Left ventricle myocardium inferior (tissue), 1 donor: ENCODE measurements around the gene CREB1. TPM values are rescaled to one million over a fixed set of nuclear protein-coding genes. Genes with fewer than 3 reads are reported as not detected.

Experiments
- DNase-seq: peaks from one replicate; pipeline ENCODE4 v3.0.0-alpha.2; 2020
- H3K27ac ChIP-seq: fragments of 200-600 bp; replicated peaks from 2 replicates; pipeline ENCODE4 v1.8.0; 2021
- H3K27me3 ChIP-seq: fragments of 200-600 bp; 2 replicates; pipeline ENCODE4 v1.8.0; 2021; ENCODE audit warnings: low read depth
- H3K36me3 ChIP-seq: fragments of 200-600 bp; 2 replicates; pipeline ENCODE4 v1.8.0; 2021
- H3K4me1 ChIP-seq: fragments of 200-600 bp; 2 replicates; pipeline ENCODE4 v1.8.0; 2021
- H3K4me3 ChIP-seq: fragments of 200-600 bp; 2 replicates; pipeline ENCODE4 v1.8.0; 2021; ENCODE audit warnings: mild to moderate bottlenecking, moderate library complexity
- H3K9me3 ChIP-seq: fragments of 200-600 bp; replicated peaks from 2 replicates; pipeline ENCODE4 v1.8.0; 2021
- intact Hi-C: fragments of 100-400 bp; cut with micrococcal nuclease; formaldehyde crosslinking; loops from one replicate; pipeline ENCODE4 v1.11.0; 2022
- total RNA-seq: library from RNA; stranded (reverse); fragmentation: NEBNext Ultra II Directional; extraction: Animal tissue kit (Norgen Biotek cat#: 25700); gene quantifications from one replicate; pipeline ENCODE4 v1.2.1, GENCODE V29; 2021
- TF ChIP-seq, protein P1 (sequence below): fragments of 200-600 bp; IDR thresholded peaks from 2 replicates; pipeline ENCODE4 v1.8.0; 2021; ENCODE audit warnings: antibody characterized with exemption, mild to moderate bottlenecking, borderline replicate concordance
- donor health status: DM: no; HTN: yes; CAD: no; lungs with severe emphysema.

Gene CREB1
- total RNA-seq, 1 donor from 2014 or later = 50.5 TPM

DNA sequence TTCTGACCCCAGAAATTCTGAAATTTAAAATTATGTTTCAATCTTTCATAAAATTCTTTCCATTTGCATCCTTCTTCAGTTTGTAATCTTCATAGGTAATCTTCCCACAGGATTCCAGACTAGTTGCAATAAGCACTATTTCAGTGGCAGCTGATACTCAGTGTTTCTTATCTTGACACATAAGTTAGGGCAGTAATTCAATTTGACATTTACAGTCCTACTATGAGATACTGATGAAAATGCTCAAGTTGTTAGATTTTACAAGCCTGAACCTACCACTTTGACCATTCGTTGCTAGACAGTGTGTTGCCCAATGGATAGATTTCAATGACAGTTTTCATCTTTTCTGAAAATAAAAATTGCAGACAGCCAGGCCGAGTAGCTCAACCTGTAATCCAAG, 85.1 kb downstream of the CREB1 start:
- no peak overlapping the region for H3K27ac ChIP-seq
- H3K27me3 ChIP-seq = no peaks in the 10 kb centered on the region
- TF ChIP-seq, protein P1, sequence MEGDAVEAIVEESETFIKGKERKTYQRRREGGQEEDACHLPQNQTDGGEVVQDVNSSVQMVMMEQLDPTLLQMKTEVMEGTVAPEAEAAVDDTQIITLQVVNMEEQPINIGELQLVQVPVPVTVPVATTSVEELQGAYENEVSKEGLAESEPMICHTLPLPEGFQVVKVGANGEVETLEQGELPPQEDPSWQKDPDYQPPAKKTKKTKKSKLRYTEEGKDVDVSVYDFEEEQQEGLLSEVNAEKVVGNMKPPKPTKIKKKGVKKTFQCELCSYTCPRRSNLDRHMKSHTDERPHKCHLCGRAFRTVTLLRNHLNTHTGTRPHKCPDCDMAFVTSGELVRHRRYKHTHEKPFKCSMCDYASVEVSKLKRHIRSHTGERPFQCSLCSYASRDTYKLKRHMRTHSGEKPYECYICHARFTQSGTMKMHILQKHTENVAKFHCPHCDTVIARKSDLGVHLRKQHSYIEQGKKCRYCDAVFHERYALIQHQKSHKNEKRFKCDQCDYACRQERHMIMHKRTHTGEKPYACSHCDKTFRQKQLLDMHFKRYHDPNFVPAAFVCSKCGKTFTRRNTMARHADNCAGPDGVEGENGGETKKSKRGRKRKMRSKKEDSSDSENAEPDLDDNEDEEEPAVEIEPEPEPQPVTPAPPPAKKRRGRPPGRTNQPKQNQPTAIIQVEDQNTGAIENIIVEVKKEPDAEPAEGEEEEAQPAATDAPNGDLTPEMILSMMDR = no peak
- no peaks in the 10 kb centered on the region for H3K9me3 ChIP-seq
- intact Hi-C loops = no loop called here
- no peak overlapping the region for H3K4me3 ChIP-seq
- no peak for DNase-seq
- H3K4me1 ChIP-seq = no peaks in the 10 kb centered on the region
- peaks cover 27% of the 10 kb centered on the region for H3K36me3 ChIP-seq

- intact Hi-C loops = no loop called here
- DNase-seq = no peak
- TF ChIP-seq, protein P1 = no peak
- H3K36me3 ChIP-seq = peaks cover 38% of the 10 kb centered on the region
- H3K27ac ChIP-seq = no peak overlapping the region
- H3K4me1 ChIP-seq = no peaks in the 10 kb centered on the region
- no peak overlapping the region for H3K4me3 ChIP-seq
- no peaks in the 10 kb centered on the region for H3K27me3 ChIP-seq
- H3K9me3 ChIP-seq = no peaks in the 10 kb centered on the region
Measured at GRCh38 chr2:207616185-207616584, 86.4 kb downstream of the CREB1 start.

DNA sequence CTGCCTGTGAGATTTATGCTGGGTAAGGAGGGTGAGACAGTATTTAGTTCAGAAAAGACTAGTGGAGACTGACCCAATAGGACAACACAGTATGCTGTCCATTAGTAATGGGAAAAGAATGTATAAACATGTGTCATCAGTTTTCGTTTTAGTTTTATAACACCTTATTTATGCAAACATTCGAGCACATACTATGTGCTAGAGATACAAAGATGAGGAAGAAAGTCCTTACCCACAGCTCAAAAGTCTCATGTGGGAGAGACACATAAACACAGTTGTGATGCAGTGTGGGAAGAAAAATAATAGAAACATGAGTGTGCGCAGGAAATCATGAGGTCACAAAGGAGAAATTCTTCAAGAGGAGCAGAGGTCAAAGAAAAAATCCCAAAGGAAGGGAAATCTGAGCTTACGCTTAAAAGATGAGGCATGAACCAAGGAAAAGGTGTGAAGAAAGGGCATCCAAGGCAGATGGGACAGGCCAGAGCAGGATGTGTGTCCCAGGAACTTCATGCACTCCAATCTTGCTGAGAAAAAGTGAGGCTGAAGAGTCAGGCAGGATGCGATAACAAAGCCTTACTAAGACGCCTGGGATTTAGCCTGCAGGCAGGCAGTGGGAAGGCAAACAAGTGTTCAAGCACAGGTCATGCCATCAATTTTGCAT, 87.4 kb downstream of the CREB1 start:
- Histone ChIP-seq H3K36me3 (peaks cover 45% of the 10 kb centered on the region), H3K4me1 (peaks cover 6% of the 10 kb centered on the region), H3K27me3 (no peaks in the 10 kb centered on the region), H3K27ac (no peak overlapping the region), H3K4me3 (no peak overlapping the region), H3K9me3 (no peaks in the 10 kb centered on the region)
- intact Hi-C loops = no loop called here
- DNase-seq = no peak
- TF ChIP-seq, protein P1 = no peak

DNA sequence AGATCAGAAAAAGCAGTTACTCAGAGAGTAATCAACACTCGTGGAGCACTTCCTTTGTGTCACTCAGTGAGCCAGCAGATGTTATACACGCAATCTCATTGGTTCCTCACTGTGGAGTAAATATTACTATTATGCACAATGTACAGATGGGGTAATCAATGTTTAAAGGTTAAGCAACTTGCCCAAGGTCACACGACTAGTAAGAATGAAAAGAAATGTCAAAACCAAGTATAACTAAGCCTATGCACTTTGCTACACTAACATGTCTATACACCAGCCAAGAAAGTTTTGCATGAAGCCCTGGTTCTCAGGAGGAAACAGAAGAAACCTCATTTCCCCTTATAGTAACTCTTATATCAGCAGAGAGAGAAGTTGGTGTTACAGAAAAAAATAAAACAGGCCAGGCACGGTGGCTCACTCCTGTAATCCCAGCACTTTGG, 90.0 kb downstream of the CREB1 start:
- TF ChIP-seq, protein P1 = no peak
- peaks cover 41% of the 10 kb centered on the region for H3K36me3 ChIP-seq
- intact Hi-C loops = no loop called here
- no peak overlapping the region for H3K4me3 ChIP-seq
- H3K9me3 ChIP-seq = no peaks in the 10 kb centered on the region
- H3K4me1 ChIP-seq = peaks cover 32% of the 10 kb centered on the region
- no peaks in the 10 kb centered on the region for H3K27me3 ChIP-seq
- no peak overlapping the region for H3K27ac ChIP-seq
- no peak for DNase-seq

GRCh38 chr2:207621501-207622039, 91.8 kb downstream of the CREB1 start:
- peaks cover 28% of the 10 kb centered on the region for H3K36me3 ChIP-seq
- no peak for DNase-seq
- H3K27me3 ChIP-seq = no peaks in the 10 kb centered on the region
- H3K4me1 ChIP-seq = peaks cover 50% of the 10 kb centered on the region
- no peak overlapping the region for H3K27ac ChIP-seq
- intact Hi-C loops = no loop called here
- H3K9me3 ChIP-seq = no peaks in the 10 kb centered on the region
- H3K4me3 ChIP-seq = no peak overlapping the region
- TF ChIP-seq, protein P1 = no peak
